Measurements from ENCODE around the gene TBX4. TPM values are rescaled to one million over a fixed set of nuclear protein-coding genes. Genes with fewer than 3 reads are reported as not detected.

The TBX4 gene
- total RNA-seq, 1 experiment from 2014 or later: not detected

GRCh38 chr17:61412860-61413660 is 39.2 kb upstream of the TBX4 start:
- Histone ChIP-seq H2BK12ac (ENCODE audit: insufficient read length, low read depth, low read length) (no peak overlapping the region), H3K14ac (ENCODE audit: insufficient read depth, low read length) (no peak overlapping the region), H4K5ac (ENCODE audit: insufficient read length, low read depth, low read length) (no peak overlapping the region), H3K23ac (ENCODE audit: insufficient read length, low read depth, low read length) (no peak overlapping the region), H4K20me1 (ENCODE audit: control insufficient read depth, insufficient read depth, insufficient read length) (no peaks in the 10 kb centered on the region), H3K23me2 (ENCODE audit: insufficient read length, low read depth, low read length, poor library complexity, severe bottlenecking) (peaks cover 16% of the 10 kb centered on the region), H3K4ac (ENCODE audit: low read depth, low read length) (no peak overlapping the region), H3K4me1 (ENCODE audit: insufficient read depth, low read length) (peaks cover 2% of the 10 kb centered on the region; the same call in 1 of the 2 replicates), H3T11ph (ENCODE audit: low read length) (no peak overlapping the region), H3K79me1 (ENCODE audit: insufficient read depth, low read depth, low read length, poor library complexity, severe bottlenecking) (no peaks in the 10 kb centered on the region), H3K27me3 (ENCODE audit: insufficient read depth, low read length) (peaks cover 44% of the 10 kb centered on the region), H2BK20ac (ENCODE audit: low read depth, low read length, poor library complexity, severe bottlenecking) (no peak overlapping the region), H3K18ac (ENCODE audit: insufficient read length, low read depth, low read length) (no peak overlapping the region), H2BK120ac (ENCODE audit: low read depth, low read length, poor library complexity, severe bottlenecking) (no peak overlapping the region), H4K8ac (replicated peaks; ENCODE audit: insufficient read length, low read depth, low read length) (no peak overlapping the region), H2AK5ac (ENCODE audit: insufficient read length, low read length) (no peak overlapping the region), H3K79me2 (ENCODE audit: insufficient read depth, low read length) (no peaks in the 10 kb centered on the region), H3K56ac (ENCODE audit: insufficient read length, low read depth, low read length) (no peak overlapping the region), H3K9me3 (ENCODE audit: control insufficient read depth, low read depth, low read length) (no peaks in the 10 kb centered on the region), H2BK15ac (ENCODE audit: low read depth, low read length) (no peak overlapping the region), H3K27ac (ENCODE audit: insufficient read length, low read depth, low read length) (no peak overlapping the region), H4K91ac (ENCODE audit: insufficient read length, low read depth, low read length) (no peak overlapping the region), H2AFZ (ENCODE audit: low read length) (no peak overlapping the region), H3K4me2 (ENCODE audit: insufficient read depth, insufficient read length, low read length) (peak overlapping the region; percentile 55), H2BK5ac (ENCODE audit: insufficient read length, low read length) (no peak overlapping the region), H3K9ac (ENCODE audit: extremely low read depth, insufficient read length, low read length) (peak overlapping the region; percentile 9)
- Mint-ChIP-seq H3K4me3 (peak overlapping the region; percentile 69 to 77), H3K4me1 (peaks cover 20 to 22% of the 10 kb centered on the region in 2 experiments), H3K27ac (no peak overlapping the region), H3K36me3 (ENCODE audit: insufficient read depth in 1 of 3, low read depth in 3 of 3) (no peaks in the 10 kb centered on the region; a peak in 1 of 7 replicates), H3K9me3 (no peaks in the 10 kb centered on the region), H3K27me3 (ENCODE audit: low read depth) (peaks cover 83% of the 10 kb centered on the region)
- peak; percentile 84 for DNase-seq
- no CpG with 5 or more reads among the region's 38 CpGs for WGBS (ENCODE audit: extremely low coverage, insufficient read length, low lambda C conversion rate)
- TF ChIP-seq CTCF (conservative IDR thresholded peaks at IDR 0.05): no peak

All from H9 (cell line).